Chondrocyte (in vitro differentiated cells): ENCODE data around the gene DSE. TPM values are rescaled to one million over a fixed set of nuclear protein-coding genes. Genes with fewer than 3 reads are reported as not detected.

Experiments used
- DNase-seq: peaks from one replicate; pipeline ENCODE4 v3.0.0; 2021; ENCODE audit warnings: mixed read lengths, low spot score
- H3K27ac Mint-ChIP-seq: one replicate; pipeline ENCODE4 v1.8.0; 2021; ENCODE audit warnings: mild to moderate bottlenecking, moderate library complexity, mixed read lengths; ENCODE audit not compliant: unreplicated experiment
- H3K27me3 Mint-ChIP-seq: 2 replicates; pipeline ENCODE4 v1.8.0; 2021; ENCODE audit warnings: low read depth, mixed read lengths
- H3K36me3 Mint-ChIP-seq: 2 replicates; pipeline ENCODE4 v1.8.0; 2021; ENCODE audit warnings: low read depth, mixed read lengths
- H3K4me1 Mint-ChIP-seq: 2 replicates; pipeline ENCODE4 v1.8.0; 2021; ENCODE audit warnings: low read depth, mild to moderate bottlenecking, mixed read lengths
- H3K4me3 Mint-ChIP-seq: one replicate; pipeline ENCODE4 v1.8.0; 2021; ENCODE audit warnings: mild to moderate bottlenecking, moderate library complexity, mixed read lengths; ENCODE audit not compliant: unreplicated experiment
- H3K9me3 Mint-ChIP-seq: 2 replicates; pipeline ENCODE4 v1.8.0; 2021; ENCODE audit warnings: low read depth, mixed read lengths
- total RNA-seq: library from RNA; stranded (reverse); gene quantifications from 3 replicates; pipeline ENCODE4 v1.2.1, GENCODE V29; 2021
- TF ChIP-seq, protein P1 (sequence below): fragments of 200-600 bp; sonication (generic); IDR thresholded peaks from 2 replicates; pipeline ENCODE4 v1.5.0; 2021; ENCODE audit warnings: antibody characterized with exemption, mild to moderate bottlenecking, moderate library complexity

Gene DSE
- total RNA-seq, 1 donor from 2014 or later, result 78.0 TPM

- Mint-ChIP-seq H3K9me3 (no peaks in the 10 kb centered on the region), H3K27ac (peak overlapping the region; percentile 82), H3K4me1 (peaks cover 84% of the 10 kb centered on the region), H3K27me3 (no peaks in the 10 kb centered on the region), H3K4me3 (no peak overlapping the region), H3K36me3 (no peaks in the 10 kb centered on the region)
- DNase-seq, result no peak
- TF ChIP-seq, protein P1, sequence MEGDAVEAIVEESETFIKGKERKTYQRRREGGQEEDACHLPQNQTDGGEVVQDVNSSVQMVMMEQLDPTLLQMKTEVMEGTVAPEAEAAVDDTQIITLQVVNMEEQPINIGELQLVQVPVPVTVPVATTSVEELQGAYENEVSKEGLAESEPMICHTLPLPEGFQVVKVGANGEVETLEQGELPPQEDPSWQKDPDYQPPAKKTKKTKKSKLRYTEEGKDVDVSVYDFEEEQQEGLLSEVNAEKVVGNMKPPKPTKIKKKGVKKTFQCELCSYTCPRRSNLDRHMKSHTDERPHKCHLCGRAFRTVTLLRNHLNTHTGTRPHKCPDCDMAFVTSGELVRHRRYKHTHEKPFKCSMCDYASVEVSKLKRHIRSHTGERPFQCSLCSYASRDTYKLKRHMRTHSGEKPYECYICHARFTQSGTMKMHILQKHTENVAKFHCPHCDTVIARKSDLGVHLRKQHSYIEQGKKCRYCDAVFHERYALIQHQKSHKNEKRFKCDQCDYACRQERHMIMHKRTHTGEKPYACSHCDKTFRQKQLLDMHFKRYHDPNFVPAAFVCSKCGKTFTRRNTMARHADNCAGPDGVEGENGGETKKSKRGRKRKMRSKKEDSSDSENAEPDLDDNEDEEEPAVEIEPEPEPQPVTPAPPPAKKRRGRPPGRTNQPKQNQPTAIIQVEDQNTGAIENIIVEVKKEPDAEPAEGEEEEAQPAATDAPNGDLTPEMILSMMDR, result no peak
Observed at GRCh38 chr6:116443105-116443504, 72.4 kb downstream of the DSE start.

DNA sequence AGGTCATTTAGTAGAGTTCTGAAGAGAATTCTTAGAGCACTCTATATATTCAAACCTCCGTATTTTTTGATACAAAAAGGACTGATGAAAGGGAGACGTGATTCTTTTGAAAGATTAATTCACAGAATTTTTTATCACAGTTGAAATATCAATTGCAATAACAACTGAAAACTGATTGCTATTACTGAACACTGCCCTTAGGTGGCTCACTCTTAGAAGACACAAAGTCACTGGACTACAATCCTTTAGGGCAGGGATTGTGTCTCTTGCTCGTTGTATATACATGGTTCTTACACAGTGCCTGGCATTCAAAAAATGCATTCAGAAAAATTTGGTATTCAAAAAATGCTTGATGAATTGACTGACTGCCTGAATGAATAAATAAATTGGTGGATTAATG lies 73.3 kb downstream of the DSE start:
- H3K36me3 Mint-ChIP-seq, result no peaks in the 10 kb centered on the region
- no peaks in the 10 kb centered on the region for H3K27me3 Mint-ChIP-seq
- H3K4me3 Mint-ChIP-seq, result no peak overlapping the region
- peaks cover 78% of the 10 kb centered on the region for H3K4me1 Mint-ChIP-seq
- no peak for DNase-seq
- no peaks in the 10 kb centered on the region for H3K9me3 Mint-ChIP-seq
- H3K27ac Mint-ChIP-seq, result peak overlapping the region; percentile 82
- TF ChIP-seq, protein P1, result peak; percentile 79

DNA sequence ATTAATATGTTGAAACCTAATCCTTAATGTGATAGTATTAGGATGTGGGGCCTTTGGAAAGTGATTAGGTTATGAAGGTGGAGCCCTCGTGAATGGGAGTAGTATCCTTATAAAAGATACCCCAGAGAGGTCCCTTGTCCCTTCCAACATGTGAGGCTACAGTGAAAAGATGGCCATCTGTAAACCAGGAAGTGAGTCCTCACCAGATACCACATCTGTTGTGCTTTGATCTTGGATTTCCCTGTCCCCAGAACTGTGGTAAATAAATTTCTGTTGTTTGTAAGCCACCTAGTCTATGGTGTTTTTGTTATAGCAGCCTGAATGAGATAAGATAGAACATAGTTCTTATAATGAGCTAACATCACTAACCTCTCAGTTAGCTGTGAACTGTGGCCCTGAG lies 73.8 kb downstream of the DSE start:
- DNase-seq, result no peak
- no peak overlapping the region for H3K27ac Mint-ChIP-seq

GRCh38 chr6:116445102-116445501 lies 74.4 kb downstream of the DSE start:
- peaks cover 67% of the 10 kb centered on the region for H3K4me1 Mint-ChIP-seq
- H3K4me3 Mint-ChIP-seq, result no peak overlapping the region
- no peak for DNase-seq
- no peak overlapping the region for H3K27ac Mint-ChIP-seq
- H3K36me3 Mint-ChIP-seq, result no peaks in the 10 kb centered on the region
- H3K9me3 Mint-ChIP-seq, result no peaks in the 10 kb centered on the region
- H3K27me3 Mint-ChIP-seq, result no peaks in the 10 kb centered on the region
- TF ChIP-seq, protein P1, result no peak

More for the DNA sequence above, 73.8 kb downstream of the DSE start:
- TF ChIP-seq, protein P1, result no peak
- no peak overlapping the region for H3K4me3 Mint-ChIP-seq
- H3K27me3 Mint-ChIP-seq, result no peaks in the 10 kb centered on the region
- peaks cover 73% of the 10 kb centered on the region for H3K4me1 Mint-ChIP-seq
- H3K36me3 Mint-ChIP-seq, result no peaks in the 10 kb centered on the region
- no peaks in the 10 kb centered on the region for H3K9me3 Mint-ChIP-seq

GRCh38 chr6:116446399-116446798 lies 75.7 kb downstream of the DSE start:
- Mint-ChIP-seq H3K27ac (peak overlapping the region; percentile 99), H3K4me1 (peaks cover 64% of the 10 kb centered on the region), H3K4me3 (no peak overlapping the region), H3K27me3 (no peaks in the 10 kb centered on the region), H3K9me3 (no peaks in the 10 kb centered on the region), H3K36me3 (no peaks in the 10 kb centered on the region)
- no peak for DNase-seq
- TF ChIP-seq, protein P1, result no peak
